ENCODE data around the gene DNMT3A. TPM values are rescaled to one million over a fixed set of nuclear protein-coding genes. Genes with fewer than 3 reads are reported as not detected.
A peak's percentile ranks its signal among the peaks of the same experiment; 100 is the strongest.

DNMT3A gene
- total RNA-seq = 10 to 100 TPM; 59.9 to 70.1 TPM

DNA sequence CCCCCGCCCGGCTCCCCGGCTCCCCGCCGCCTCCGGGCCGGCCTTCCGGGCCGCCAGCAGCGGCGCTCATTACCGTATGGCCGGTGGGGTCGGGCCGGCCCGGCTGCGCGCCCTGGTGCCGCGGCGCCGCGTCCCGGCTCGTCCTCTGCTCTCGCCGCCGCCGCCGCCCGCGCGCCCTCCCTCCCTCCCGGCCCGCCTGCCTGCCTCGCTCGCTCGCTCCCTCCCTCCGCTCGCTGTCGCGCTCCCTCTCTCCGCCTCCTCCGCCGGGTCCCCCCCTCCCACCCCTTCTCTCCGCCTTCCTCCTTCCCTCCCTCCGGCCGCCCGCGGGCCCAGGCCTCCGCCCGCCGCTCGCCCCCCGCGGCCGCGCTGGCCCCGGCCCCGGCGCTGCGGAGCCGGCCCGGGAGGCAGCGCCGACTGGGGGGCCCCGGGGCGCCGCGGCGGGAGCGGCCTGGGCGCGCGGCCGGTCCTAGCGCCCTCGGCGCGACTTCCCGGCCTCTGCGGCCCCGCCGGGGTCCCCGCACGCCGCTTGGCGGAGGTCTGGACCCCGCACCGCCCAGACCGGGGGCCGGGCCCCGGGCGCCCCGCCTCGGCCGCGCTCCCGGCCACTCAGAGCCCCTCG, at the start of gene DNMT3A:
DNMT3A (minus strand) TSS at position 173 of the 619 bp plus-strand sequence. CDS start 27,941 bp downstream, outside the sequence.
- Mint-ChIP-seq H3K4me3 (peak within 1 kb of the TSS; percentile 71), H3K9me3 (ENCODE audit: low read depth) (no peaks in the 10 kb centered on the region), H3K27me3 (no peaks in the 10 kb centered on the region), H3K4me1 (peaks cover 30% of the 10 kb centered on the region), H3K36me3 (no peaks in the 10 kb centered on the region), H3K27ac (peak within 1 kb of the TSS; percentile 69)
- DNase-seq (peak; percentile 70), ATAC-seq (peak; percentile 51)
- CTCF ChIA-PET = interaction anchor here (0.6 to 2.0 kb wide), 16 partner anchors 8 to 221 kb away, joined by 3 to 16 read pairs (median 5); no protein-coding TSS in a partner anchor

DNA sequence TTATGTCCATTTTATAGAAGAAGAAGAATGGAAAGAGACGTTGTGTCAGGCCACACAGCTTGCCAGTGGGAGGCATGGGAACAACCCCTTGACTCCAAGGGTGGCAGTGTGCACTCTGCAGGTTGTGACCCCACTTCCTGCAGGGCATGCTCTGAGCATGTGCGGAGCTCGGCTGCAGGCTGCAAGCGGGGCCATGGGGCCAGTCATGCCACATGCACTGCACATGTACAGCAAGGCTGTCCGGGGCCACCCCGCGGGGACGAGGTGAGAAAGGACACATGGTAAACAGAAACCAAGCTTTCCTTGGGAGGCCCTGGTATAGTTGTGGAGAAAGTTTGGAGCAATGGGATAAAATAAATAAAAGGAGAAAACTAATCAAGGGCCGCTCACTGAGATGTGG, 47.4 kb upstream of the DNMT3A start:
- ATAC-seq = no peak
- no peaks in the 10 kb centered on the region for H3K9me3 Mint-ChIP-seq (ENCODE audit: low read depth)
- CTCF ChIA-PET = interaction anchor here (0.9 to 1.0 kb wide), 2 partner anchors 12 to 27 kb away, joined by 3 read pairs; no protein-coding TSS in a partner anchor
- H3K36me3 Mint-ChIP-seq = peaks cover 21% of the 10 kb centered on the region
- no peaks in the 10 kb centered on the region for H3K27me3 Mint-ChIP-seq
- no peak overlapping the region for H3K4me3 Mint-ChIP-seq
- no peak overlapping the region for H3K27ac Mint-ChIP-seq
- peak; percentile 31 for DNase-seq
- peaks cover 17% of the 10 kb centered on the region for H3K4me1 Mint-ChIP-seq

GRCh38 chr2:25388491-25388890, 46.8 kb upstream of the DNMT3A start:
- H3K27me3 Mint-ChIP-seq = no peaks in the 10 kb centered on the region
- peak; percentile 51 for DNase-seq
- peak; percentile 77 for ATAC-seq
- H3K4me1 Mint-ChIP-seq = peaks cover 17% of the 10 kb centered on the region
- H3K36me3 Mint-ChIP-seq = peaks cover 21% of the 10 kb centered on the region
- CTCF ChIA-PET = interaction anchor here (0.9 to 1.3 kb wide), 2 partner anchors 12 to 26 kb away, joined by 3 to 8 read pairs; no protein-coding TSS in a partner anchor
- no peak overlapping the region for H3K4me3 Mint-ChIP-seq
- peak overlapping the region; percentile 23 for H3K27ac Mint-ChIP-seq
- H3K9me3 Mint-ChIP-seq (ENCODE audit: low read depth) = no peaks in the 10 kb centered on the region

DNA sequence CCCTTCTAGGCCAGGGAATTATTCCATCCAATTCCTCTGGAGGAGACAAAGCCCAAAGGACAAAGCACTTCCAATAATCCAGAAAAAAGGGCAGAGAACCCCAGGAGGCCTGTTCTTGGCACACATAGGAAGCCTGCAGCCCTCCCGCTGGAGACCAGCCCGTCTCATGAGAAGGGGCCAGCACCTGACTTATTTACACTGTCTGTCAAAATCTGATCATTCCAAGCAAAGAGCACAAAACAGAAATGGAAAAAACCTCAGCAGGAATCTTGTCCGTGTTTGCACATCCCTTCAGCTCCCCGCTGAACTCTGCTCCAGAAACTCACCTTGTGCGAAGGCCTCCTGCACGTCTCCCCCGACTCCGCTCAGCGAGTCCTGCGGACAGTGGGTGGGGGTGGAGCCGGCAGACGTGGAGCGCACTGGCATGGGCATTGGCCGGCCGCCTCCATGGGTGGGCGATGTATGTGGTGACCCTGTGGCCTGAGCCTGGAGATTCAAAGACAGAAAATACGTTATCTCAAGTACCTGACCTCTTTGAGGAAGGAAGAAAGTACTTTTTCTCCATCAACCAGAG, 46.2 kb upstream of the DNMT3A start:
- DNase-seq (peak; percentile 35), ATAC-seq (no peak)
- CTCF ChIA-PET = interaction anchor here (0.9 to 1.3 kb wide), 2 partner anchors 11 to 26 kb away, joined by 3 to 8 read pairs; no protein-coding TSS in a partner anchor
- no peaks in the 10 kb centered on the region for H3K9me3 Mint-ChIP-seq (ENCODE audit: low read depth)
- H3K4me1 Mint-ChIP-seq = peaks cover 17% of the 10 kb centered on the region
- no peaks in the 10 kb centered on the region for H3K27me3 Mint-ChIP-seq
- H3K4me3 Mint-ChIP-seq = no peak overlapping the region
- H3K36me3 Mint-ChIP-seq = peaks cover 21% of the 10 kb centered on the region
- H3K27ac Mint-ChIP-seq = peak overlapping the region; percentile 23

DNA sequence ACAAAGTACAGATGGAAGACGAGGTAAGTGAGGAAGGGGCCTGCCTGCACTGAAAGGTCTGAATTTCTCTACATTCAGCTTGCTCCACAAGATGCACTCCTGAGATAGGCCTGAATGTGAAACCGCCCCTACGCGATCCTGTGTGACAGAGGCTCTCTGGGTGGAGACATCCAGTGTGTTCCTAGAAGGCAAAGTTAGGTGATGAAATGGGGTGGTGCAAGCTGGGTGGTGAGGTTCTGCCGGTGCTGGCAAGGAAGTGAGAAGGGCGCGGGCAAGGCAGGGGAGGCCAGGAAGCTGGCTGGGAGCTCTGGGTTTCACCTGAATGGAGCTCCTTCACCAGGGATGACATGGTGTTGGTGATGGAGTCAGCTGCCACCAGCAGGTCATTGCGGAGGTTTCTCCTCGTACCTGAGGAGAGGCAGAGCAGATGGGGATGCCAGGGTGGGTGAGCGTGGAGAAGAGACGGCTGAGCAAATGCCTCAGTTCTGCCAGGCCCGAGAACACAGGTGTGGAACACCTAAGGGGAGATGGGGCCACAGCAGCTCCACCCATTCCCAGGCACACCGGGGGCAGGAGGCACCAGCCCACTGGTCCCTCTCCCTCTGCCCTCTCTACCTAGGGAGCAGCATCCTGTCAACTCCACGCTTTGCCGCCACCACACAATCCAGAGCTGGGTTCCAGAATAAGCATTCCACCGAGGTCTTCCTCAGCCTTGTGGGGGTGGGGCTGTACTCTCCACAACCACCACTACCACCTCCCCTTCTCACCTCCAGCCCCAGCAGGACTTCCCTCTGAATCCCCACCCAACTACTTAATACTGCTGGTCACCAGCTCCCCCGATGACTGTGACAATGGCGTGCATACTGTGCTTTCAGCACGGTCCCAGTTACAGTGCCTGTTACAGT, 45.5 kb upstream of the DNMT3A start:
- peaks cover 21% of the 10 kb centered on the region for H3K36me3 Mint-ChIP-seq
- ATAC-seq = no peak
- H3K27ac Mint-ChIP-seq = no peak overlapping the region

DNA sequence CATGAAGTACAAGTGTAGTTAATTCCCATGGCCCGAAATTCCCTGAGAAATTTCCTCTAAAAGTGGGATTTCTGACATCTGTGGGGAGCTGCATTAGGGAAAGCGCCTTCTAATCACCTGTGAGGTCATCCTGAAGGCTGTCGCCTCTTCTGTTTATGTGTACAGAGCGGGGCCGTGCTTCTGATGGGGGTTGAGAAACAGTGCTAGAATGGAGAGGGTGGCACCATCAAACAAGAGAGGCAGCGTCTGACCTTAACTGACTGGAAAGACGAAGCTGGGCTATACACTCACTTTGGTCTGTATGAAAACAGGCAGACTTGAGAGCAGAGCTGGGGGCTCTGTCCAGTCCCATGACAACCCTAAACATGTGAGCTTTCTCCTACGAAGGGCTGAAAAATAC, 44.2 kb upstream of the DNMT3A start:
- CTCF ChIA-PET = interaction anchor here (0.7 to 1.0 kb wide), 3 partner anchors 24 to 181 kb away, joined by 3 to 5 read pairs (median 4); no protein-coding TSS in a partner anchor
- no peak overlapping the region for H3K4me3 Mint-ChIP-seq

More for the DNA sequence above, 45.5 kb upstream of the DNMT3A start:
- CTCF ChIA-PET = interaction anchor here (1.3 kb wide), 1 partner anchor 10 kb away, joined by 8 read pairs; no protein-coding TSS in a partner anchor
- H3K27me3 Mint-ChIP-seq = no peaks in the 10 kb centered on the region
- no peaks in the 10 kb centered on the region for H3K9me3 Mint-ChIP-seq (ENCODE audit: low read depth)
- H3K4me1 Mint-ChIP-seq = peaks cover 17% of the 10 kb centered on the region
- no peak overlapping the region for H3K4me3 Mint-ChIP-seq
- DNase-seq = peak; percentile 31

DNA sequence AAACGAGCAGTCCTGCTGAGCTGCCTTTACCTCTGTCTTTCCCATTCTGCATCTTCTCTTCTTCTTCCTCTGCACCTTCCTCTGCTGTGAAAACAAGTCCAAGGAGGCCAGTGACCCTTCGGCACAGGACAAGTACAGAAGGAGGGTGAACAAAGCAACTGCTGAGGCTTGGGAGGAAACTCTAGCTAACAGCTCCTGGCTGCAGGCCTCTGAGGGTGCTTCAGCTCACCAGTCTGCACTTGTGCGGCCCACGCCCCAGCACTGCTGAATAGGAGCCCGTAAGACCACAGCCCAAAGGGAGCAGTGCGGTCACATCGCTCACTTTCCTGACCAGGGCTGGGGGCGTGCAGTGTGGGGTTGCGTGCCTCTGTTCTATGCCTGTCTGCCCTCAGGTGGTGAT, 42.1 kb upstream of the DNMT3A start:
- no peak overlapping the region for H3K4me3 Mint-ChIP-seq
- no peaks in the 10 kb centered on the region for H3K27me3 Mint-ChIP-seq
- H3K4me1 Mint-ChIP-seq = peaks cover 15% of the 10 kb centered on the region
- H3K36me3 Mint-ChIP-seq = peaks cover 7% of the 10 kb centered on the region
- DNase-seq = peak; percentile 25
- ATAC-seq = no peak
- H3K27ac Mint-ChIP-seq = no peak overlapping the region
- CTCF ChIA-PET = no interaction called here
- no peaks in the 10 kb centered on the region for H3K9me3 Mint-ChIP-seq (ENCODE audit: low read depth)

More for the DNA sequence above, 44.2 kb upstream of the DNMT3A start:
- ATAC-seq = no peak
- no peak overlapping the region for H3K27ac Mint-ChIP-seq
- DNase-seq = no peak
- H3K4me1 Mint-ChIP-seq = peaks cover 14% of the 10 kb centered on the region
- peaks cover 17% of the 10 kb centered on the region for H3K36me3 Mint-ChIP-seq
- H3K27me3 Mint-ChIP-seq = no peaks in the 10 kb centered on the region
- no peaks in the 10 kb centered on the region for H3K9me3 Mint-ChIP-seq (ENCODE audit: low read depth)

DNA sequence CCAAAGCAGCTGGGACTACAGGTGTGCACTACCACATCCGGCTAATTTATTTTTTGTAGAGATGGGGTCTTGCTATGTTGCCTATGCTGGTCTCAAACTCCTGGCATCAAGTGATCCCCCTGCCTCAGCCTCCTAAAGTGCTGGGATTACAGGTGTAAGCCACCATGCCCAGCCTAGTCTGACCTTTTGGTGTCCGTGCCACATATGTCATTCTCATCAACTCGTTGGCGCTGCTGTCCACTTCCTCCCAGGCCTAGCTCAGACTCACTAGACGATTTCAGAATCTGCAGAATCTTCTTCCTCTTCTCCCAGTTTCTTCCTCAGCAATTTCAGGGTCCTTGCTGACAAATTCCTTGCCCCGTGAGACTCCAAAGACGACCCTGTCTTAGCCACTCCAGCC, 39.8 kb upstream of the DNMT3A start:
- DNase-seq = peak; percentile 28
- ATAC-seq = no peak
- no peaks in the 10 kb centered on the region for H3K9me3 Mint-ChIP-seq (ENCODE audit: low read depth)
- no peaks in the 10 kb centered on the region for H3K27me3 Mint-ChIP-seq
- CTCF ChIA-PET = interaction anchor here (1.6 kb wide), 1 partner anchor 185 kb away, joined by 4 read pairs; no protein-coding TSS in a partner anchor
- no peak overlapping the region for H3K27ac Mint-ChIP-seq
- H3K36me3 Mint-ChIP-seq = peaks cover 3% of the 10 kb centered on the region
- no peak overlapping the region for H3K4me3 Mint-ChIP-seq
- peaks cover 26% of the 10 kb centered on the region for H3K4me1 Mint-ChIP-seq

GRCh38 chr2:25380586-25381375, 39.1 kb upstream of the DNMT3A start:
- DNase-seq (peak; percentile 34), ATAC-seq (no peak)
- peaks cover 3% of the 10 kb centered on the region for H3K36me3 Mint-ChIP-seq

DNA sequence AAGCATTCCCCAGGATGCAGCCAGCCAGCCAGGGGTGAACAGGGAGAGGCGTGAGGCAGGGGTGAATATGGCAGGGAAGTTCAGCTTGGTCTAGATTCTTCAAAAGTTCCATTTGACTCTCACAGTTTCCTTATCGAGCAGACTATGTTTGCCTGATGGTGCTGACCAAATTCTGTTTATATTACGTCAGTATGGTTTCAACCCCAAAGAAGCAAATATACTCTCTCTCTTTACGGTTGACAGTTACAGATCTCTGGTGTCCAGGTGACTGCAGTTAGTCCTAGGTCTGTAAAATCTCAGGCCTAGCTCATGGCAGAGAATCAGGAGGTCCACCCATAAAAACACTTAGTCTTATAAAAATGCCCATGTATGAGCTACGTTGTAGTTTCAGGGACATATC, 38.3 kb upstream of the DNMT3A start:
- Mint-ChIP-seq H3K36me3 (peaks cover 3% of the 10 kb centered on the region), H3K9me3 (ENCODE audit: low read depth) (no peaks in the 10 kb centered on the region), H3K27me3 (no peaks in the 10 kb centered on the region), H3K4me3 (no peak overlapping the region), H3K4me1 (peaks cover 31% of the 10 kb centered on the region), H3K27ac (peak overlapping the region; percentile 44)
- DNase-seq (peak; percentile 25), ATAC-seq (no peak)
- CTCF ChIA-PET = interaction anchor here (10.0 kb wide), 1 partner anchor 18 kb away, joined by 109 read pairs; no protein-coding TSS in a partner anchor

More at GRCh38 chr2:25380586-25381375, 39.1 kb upstream of the DNMT3A start:
- Mint-ChIP-seq H3K9me3 (ENCODE audit: low read depth) (no peaks in the 10 kb centered on the region), H3K27me3 (no peaks in the 10 kb centered on the region), H3K27ac (no peak overlapping the region), H3K4me3 (no peak overlapping the region), H3K4me1 (peaks cover 31% of the 10 kb centered on the region)
- CTCF ChIA-PET = interaction anchor here (1.6 to 10.0 kb wide), 2 partner anchors 19 to 186 kb away, joined by 4 to 109 read pairs; no protein-coding TSS in a partner anchor

- CTCF ChIA-PET = interaction anchor here (10.0 kb wide), 1 partner anchor 18 kb away, joined by 109 read pairs; no protein-coding TSS in a partner anchor
- peaks cover 31% of the 10 kb centered on the region for H3K4me1 Mint-ChIP-seq
- ATAC-seq (no peak), DNase-seq (peak; percentile 36)
- peaks cover 3% of the 10 kb centered on the region for H3K36me3 Mint-ChIP-seq
- H3K27me3 Mint-ChIP-seq = no peaks in the 10 kb centered on the region
- no peaks in the 10 kb centered on the region for H3K9me3 Mint-ChIP-seq (ENCODE audit: low read depth)
- no peak overlapping the region for H3K4me3 Mint-ChIP-seq
- H3K27ac Mint-ChIP-seq = peak overlapping the region; percentile 44
Measured at GRCh38 chr2:25379535-25379934, 37.8 kb upstream of the DNMT3A start.
